PFSK-1 (cell line): Measurements from ENCODE around the gene PHACTR1.

Experiments
- FOXP2 ChIP-seq: optimal IDR thresholded peaks from 2 replicates; pipeline ENCODE3; 2011; ENCODE audit warnings: borderline replicate concordance, control low read depth, inconsistent platforms; ENCODE audit not compliant: insufficient read depth; ENCODE audit errors: extremely low read length, extremely low read depth
- POLR2AphosphoS5 ChIP-seq: IDR thresholded peaks from 2 replicates; pipeline ENCODE4 v1.6.1; 2012; ENCODE audit warnings: low read depth, mild to moderate bottlenecking, control low read depth, low read length, moderate library complexity
- REST ChIP-seq, 2 experiments: IDR thresholded peaks; 2 replicates each; pipeline versions ENCODE4 v1.6.1 to v1.8.0; 2011 to 2012; ENCODE audit warnings: low read depth in 2 of 2, low read length in 2 of 2, control low read depth in 1 of 2, inconsistent platforms in 1 of 2, mild to moderate bottlenecking in 1 of 2, moderate library complexity in 1 of 2; ENCODE audit not compliant: insufficient read depth in 1 of 2
- SIN3A ChIP-seq: IDR thresholded peaks from 2 replicates; pipeline ENCODE4 v1.6.1; 2012; ENCODE audit warnings: mild to moderate bottlenecking, low read length, moderate library complexity, borderline replicate concordance; ENCODE audit not compliant: insufficient read depth
- TAF1 ChIP-seq: IDR thresholded peaks from 2 replicates; pipeline ENCODE4 v1.6.1; 2012; ENCODE audit warnings: low read length, control low read depth, borderline replicate concordance; ENCODE audit not compliant: insufficient read depth

- TF ChIP-seq REST (IDR thresholded peaks at IDR 0.05; ENCODE audit: insufficient read depth in 1 of 2, low read depth in 2 of 2, low read length in 2 of 2) (no peak), TAF1 (no peak), SIN3A (no peak), POLR2AphosphoS5 (no peak), FOXP2 (no peak)
Measured at GRCh38 chr6:12842114-12842513, 125.5 kb downstream of the PHACTR1 start.
